Measurements from ENCODE around the gene CUL2.
"Not testable (repeated sequence)": the region's sequence is repeated elsewhere in the genome, so short reads cannot be mapped to it uniquely, and the experiment has no call there.

The CUL2 gene

DNA sequence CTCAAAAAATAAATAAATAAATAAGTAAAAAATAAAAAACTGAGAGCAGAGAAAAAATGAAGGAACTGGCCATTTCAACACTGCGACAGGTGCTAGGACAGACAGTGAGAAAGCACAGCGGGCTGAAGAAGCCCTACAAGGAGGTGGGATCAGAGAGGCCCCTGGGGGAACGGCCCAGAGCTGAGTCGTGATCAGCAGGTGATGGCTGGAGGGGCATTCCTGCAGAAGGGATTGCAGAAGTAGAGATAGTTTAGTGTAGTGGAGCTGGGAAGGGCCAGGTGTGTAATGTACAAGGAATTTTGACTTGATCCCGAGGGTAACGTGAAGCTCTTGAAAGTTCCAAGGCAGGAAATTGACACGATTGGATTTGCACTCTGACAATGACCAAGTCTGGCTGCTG is 112.1 kb downstream of the CUL2 start:
- no peak for DNase-seq (ENCODE audit: low spot score)

GRCh38 chr10:34976380-34976910 is 113.7 kb downstream of the CUL2 start:
- DNase-seq (ENCODE audit: low spot score): not testable (repeated sequence)

GRCh38 chr10:34974364-34975065 is 115.6 kb downstream of the CUL2 start:
- not testable (repeated sequence) for DNase-seq (ENCODE audit: low spot score)

- not testable (repeated sequence) for DNase-seq (ENCODE audit: low spot score)
Measured at GRCh38 chr10:34973757-34974156, 116.4 kb downstream of the CUL2 start.

DNA sequence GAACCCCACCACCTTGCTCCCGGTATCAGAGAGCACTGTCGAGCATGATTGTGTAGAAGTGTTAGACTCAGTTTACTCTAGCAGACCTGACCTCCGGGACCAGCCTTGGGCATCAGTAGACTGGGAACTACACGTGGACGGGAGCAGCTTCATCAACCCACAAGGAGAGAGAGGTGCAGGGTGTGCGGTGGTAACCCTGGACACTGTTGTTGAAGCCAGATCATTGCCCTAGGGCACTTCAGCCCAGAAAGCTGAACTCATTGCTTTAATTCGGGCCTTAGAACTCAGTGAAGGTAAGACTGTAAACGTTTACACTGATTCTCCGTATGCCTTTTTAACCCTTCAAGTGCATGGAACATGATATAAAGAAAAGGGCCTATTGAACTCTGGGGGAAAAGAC is 117.0 kb downstream of the CUL2 start:
- DNase-seq (ENCODE audit: low spot score): not testable (repeated sequence)

- DNase-seq (ENCODE audit: low spot score): not testable (repeated sequence)
Measured at GRCh38 chr10:34972591-34972990, 117.5 kb downstream of the CUL2 start.

- not testable (repeated sequence) for DNase-seq (ENCODE audit: low spot score)
Measured at GRCh38 chr10:34971606-34972334, 118.4 kb downstream of the CUL2 start.

DNA sequence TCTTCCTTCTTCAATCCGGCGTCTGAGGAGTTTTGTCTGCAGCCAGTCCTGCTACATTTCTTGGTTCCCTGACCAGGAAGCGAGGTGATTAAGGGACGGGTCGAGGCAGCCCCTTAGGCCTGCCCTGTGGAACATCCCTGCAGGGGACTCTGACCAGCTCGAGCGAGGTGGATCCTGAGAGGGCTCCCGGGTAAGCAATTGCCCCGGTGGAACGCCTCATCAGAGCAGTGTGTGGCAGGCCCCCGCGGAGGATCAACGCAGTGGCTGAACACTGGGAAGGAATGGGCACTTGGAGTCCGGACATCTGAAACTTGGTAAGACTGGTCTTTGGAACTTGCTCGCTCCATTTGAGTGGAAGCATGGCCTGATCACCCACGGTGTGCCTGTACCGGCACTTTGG is 121.0 kb downstream of the CUL2 start:
- DNase-seq (ENCODE audit: low spot score): no peak

GRCh38 chr10:34967335-34967880 is 122.7 kb downstream of the CUL2 start:
- DNase-seq (ENCODE audit: low spot score): no peak

- DNase-seq (ENCODE audit: low spot score): no peak
Measured at GRCh38 chr10:34966451-34966850, 123.7 kb downstream of the CUL2 start.

GRCh38 chr10:34966040-34966439 is 124.1 kb downstream of the CUL2 start:
- no peak for DNase-seq (ENCODE audit: low spot score)

DNA sequence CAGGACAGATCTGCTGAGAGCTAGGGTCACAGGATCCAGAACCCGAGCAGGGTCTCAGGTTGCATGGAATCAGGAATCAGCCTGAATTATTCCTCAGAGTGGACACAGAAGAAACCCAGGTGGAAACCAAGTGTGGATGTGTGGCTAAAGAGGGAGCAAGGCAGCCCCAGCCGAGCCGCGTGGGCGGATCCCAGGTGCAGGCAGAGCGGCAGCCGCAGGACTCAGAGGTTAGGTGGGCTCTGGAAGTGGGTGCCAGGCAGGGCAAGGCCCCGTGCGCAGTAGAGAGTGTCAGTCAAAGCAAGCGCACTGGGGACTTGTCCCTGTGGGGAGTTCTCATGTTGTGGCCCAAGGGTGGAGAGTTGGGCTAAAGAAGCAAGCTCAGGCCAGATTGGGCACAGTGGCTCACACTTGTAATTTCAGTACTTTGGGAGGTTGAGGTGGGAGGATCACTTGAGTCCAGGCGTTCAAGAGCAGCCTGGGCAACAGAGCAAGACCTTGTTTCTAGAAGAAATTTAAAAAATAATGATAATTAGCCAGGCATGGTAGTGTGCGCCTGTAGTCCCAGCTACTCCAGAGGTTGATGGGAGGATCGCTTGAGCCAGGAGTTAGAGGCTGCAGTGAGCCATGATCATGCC is 125.9 kb downstream of the CUL2 start:
- DNase-seq (ENCODE audit: low spot score): no peak

- no peak for DNase-seq (ENCODE audit: low spot score)
Measured at GRCh38 chr10:34962866-34963265, 127.3 kb downstream of the CUL2 start.

DNA sequence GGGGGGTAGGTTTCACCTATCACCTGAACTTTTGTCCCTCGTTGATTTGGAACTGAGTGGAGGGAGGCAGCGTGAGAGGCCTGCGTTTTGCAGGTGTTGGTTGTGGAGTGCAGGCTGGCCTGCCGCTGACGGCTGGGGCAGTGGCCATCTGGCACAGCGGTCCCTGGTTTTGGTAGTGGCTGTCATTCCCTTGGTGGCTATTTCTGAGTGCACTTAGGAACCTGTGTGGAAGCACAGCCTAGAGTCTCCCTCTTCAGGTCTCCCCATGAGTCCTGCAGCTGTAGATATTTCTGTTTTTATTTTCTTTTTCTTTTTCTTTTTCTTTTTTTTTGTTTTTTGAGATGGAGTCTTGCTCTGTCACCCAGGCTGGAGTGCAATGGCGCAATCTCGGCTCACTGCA is 129.2 kb downstream of the CUL2 start:
- DNase-seq (ENCODE audit: low spot score): no peak

DNA sequence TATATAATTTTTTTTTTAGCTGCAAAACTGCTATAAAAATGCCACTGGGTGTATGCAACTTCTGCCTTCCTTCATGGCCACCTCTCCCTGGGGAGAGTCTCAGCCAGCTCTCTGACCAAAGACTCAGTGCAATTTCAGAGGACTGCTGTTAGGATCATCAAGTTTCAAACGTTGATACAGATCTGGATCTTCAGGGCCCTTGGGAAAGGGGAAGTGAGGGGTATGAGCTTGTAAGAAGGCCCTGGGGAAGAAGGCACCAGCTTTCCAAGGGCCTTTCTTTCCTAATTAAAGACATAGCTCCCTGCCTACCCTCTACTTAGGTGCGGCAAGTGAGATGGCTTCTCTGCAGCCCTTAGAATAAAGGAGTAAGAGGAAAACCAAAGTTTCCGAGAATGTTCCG is 130.4 kb downstream of the CUL2 start:
- DNase-seq (ENCODE audit: low spot score): no peak

DNA sequence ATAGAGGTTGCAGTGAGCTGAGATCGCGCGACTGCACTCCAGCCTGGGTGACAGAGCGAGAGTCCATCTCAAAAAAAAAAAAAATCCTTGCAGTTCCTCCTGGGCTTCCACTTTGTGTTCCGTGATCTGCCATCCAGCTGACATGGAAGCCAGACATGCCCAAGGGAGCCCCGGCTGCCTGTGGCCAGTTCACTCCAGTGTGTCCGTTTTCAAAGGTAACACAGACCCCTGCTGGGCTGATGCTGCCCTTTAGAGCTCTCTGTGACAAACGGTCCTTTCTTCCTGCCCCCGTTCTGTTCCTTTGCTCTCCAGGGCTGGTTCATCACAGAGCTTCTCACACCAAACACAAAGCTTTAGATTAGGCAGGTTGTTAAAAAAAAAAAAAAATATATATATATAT is 130.8 kb downstream of the CUL2 start:
- DNase-seq (ENCODE audit: low spot score): no peak
